Stimulated activated CD8-positive, alpha-beta memory T cell treated with anti-CD3 and anti-CD28 coated beads, Interleukin-4, amount 100 ng/mL, for 48 hours (primary cell): ENCODE data around the gene TAF8.
"Not testable (repeated sequence)": the region's sequence is repeated elsewhere in the genome, so short reads cannot be mapped to it uniquely, and the experiment has no call there.

ENCODE experiments used
- DNase-seq: peaks from one replicate; pipeline ENCODE4 v3.0.0-alpha.2; 2020

The TAF8 gene

DNA sequence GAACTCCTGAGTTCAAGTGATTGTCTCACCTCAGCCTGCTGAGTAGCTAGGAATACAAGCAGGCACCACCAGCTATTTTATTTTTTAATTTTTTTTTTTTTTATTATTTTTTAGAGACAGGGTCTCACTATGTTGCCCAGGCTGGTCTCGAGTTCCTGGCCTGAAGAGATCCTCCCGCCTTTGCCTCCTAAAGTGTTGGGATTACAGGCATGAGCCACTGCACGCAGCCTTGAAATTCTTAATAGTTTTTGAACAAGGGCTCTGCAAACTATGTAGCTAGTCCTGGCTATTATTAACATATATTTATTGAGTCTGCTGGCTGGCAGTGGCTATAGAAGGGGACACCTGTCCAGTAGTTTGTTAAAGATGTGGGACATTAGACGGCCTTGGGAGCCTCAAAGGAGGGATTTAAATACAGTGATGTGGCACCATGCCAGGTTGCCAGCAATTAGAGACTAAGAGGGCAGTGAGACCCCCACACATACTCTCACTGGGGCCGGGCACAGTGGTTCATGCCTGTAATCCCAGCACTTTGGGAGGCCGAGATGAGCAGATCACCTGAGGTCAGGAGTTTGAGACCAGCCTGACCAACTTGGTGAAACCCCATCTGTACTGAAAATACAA is 21.1 kb upstream of the TAF8 start:
- DNase-seq: no peak

- DNase-seq: no peak
Measured at GRCh38 chr6:42029881-42030280, 20.4 kb upstream of the TAF8 start.

DNA sequence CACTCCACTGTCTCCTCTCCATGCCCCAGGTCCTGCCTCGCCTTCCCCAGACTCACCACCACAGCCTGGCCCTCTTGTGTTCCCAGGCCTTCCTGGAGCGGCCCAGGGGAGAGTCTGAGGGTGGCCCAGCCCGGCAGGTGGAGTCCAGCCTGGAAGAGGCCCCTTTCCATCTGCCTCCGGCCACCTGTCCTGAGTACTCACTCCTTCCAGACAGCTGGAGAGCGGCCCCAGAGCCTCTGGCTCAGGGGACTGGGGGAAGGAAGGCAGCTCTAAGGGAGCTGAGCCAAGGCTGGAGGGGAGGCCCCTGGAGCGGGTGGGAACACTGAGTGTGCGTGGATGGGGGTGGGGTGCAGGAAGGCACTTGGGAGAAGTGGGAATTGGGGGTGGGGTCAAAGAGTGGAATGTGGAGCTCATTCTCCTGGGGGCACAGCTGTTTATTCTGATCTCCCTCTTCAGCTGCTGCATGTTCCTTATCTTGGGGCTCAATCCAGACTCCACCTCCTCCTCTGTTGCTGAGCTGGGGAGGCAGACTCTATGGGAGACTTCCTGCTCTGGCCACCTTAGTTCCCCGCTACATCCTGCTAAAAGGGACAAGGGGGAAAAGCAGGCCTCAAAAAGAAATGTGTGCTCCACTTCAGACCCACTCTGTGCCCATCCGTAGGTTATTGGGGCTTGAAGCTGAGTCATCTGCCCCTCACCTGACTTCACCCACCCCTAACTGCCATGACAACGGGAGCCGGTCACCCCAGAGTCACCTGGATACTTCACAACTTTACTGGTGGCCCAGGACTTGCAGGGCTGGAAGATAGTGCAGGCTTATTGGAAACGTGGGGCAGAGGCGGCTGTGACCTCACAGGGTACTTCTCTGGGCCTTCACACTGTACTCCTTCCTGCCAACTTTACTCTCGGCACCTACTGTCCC is 19.5 kb upstream of the TAF8 start:
- peak; percentile 72 for DNase-seq

- DNase-seq: no peak
Measured at GRCh38 chr6:42032366-42032765, 18.0 kb upstream of the TAF8 start.

GRCh38 chr6:42037669-42038068 is 12.7 kb upstream of the TAF8 start:
- DNase-seq: not testable (repeated sequence)

DNA sequence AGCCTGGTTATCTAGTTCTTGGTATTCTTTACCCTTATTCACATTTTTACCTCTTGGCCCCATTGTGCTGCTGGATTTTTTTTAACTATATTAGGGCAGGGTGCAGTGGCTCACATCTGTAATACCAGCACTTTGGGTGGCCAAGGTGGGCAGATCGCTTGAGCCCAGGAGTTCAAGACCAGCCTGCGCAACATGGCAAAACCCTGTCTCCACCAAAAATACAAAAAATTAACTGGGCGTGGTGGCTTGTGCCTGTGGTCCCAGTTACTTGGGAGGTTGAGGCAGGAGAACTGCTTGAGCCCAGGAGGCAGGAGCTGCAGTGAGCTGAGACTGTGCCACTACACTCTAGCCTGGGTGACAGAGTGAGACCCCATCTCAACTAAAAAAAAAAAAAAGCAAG is 12.2 kb upstream of the TAF8 start:
- DNase-seq: peak; percentile 24

GRCh38 chr6:42038811-42039408 is 11.4 kb upstream of the TAF8 start:
- DNase-seq: no peak

- no peak for DNase-seq
Measured at GRCh38 chr6:42040856-42041480, 9.4 kb upstream of the TAF8 start.

DNA sequence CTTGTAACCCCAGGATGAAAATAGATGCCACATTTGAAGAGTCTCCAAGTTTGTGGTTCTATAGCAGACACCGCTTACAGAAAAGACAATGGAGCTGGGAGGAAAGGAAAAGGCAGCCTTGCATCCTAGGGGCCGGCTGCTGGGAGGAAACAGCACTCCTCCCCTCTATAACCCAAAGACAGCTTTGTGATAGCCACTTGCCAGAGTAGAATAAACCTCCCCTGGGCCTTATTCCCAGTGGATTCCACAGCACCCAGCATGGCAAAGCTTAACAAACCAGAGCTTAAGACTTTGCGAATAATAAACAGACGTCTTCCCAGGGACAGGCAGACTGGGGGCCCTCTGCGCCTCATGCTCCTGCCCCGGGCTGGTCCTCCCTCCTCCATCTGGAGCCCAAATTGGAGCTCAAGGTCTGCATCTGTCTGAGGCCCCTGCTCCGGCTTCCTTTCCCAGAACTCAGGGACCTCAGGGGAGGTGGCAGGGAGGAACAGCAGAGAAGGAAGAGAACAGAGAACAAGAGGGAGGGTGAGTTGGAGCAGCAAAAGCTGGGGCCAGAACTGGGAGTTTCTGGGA is 8.8 kb upstream of the TAF8 start:
- DNase-seq: peak; percentile 34

DNA sequence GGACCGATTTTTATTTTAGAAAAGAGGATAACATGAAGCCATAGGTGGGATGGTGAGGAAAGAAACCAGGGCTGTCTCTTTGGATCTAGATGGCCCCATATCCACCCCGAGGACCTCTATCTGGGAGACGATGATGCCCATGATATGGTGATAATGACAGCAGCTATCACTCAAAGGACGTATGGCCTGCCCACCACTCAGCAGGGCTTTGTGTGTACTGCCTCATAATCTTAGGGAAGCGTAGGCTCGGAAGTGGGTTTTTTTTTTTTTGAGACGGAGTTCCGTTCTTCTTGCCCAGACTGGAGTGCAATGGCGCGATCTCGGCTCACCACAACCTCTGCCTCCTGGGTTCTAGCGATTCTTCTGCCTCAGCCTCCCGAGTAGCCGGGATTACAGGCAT is 8.2 kb upstream of the TAF8 start:
- peak; percentile 43 for DNase-seq

DNA sequence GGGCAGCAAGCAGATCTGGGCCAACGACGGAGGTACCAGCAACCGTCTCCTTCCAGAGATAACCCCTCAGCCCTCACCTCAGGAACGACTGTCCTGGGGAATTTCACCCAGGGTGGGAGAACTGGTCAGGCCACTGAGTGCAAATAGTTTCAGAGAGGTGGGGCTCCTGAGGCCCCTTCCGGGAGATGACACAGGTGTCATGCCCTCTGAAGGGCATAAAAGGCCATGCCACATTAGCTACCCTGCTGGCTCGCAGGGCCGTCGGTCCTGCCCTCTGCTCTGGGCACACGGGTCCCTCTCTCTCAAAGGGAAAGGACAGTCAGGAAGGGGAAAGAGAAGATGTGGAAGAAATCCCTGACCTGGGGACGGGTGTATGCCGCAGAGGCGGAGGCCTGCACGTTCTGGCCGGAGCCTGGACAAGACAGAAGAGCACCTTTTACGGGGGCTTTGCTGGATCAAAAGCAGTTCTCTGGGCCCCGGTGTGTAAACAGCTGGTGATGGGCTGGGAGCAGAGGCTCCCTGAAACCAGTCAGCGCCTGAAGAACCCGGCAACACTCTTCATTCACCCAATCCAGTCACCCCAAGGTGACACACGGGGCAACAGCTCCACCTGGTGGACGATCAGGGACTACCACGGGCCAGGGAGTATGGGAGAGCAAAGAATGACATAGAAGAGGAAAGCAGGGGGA is 6.4 kb upstream of the TAF8 start:
- DNase-seq: peak; percentile 98

GRCh38 chr6:42045538-42046460 is 4.5 kb upstream of the TAF8 start:
- peak; percentile 75 for DNase-seq

DNA sequence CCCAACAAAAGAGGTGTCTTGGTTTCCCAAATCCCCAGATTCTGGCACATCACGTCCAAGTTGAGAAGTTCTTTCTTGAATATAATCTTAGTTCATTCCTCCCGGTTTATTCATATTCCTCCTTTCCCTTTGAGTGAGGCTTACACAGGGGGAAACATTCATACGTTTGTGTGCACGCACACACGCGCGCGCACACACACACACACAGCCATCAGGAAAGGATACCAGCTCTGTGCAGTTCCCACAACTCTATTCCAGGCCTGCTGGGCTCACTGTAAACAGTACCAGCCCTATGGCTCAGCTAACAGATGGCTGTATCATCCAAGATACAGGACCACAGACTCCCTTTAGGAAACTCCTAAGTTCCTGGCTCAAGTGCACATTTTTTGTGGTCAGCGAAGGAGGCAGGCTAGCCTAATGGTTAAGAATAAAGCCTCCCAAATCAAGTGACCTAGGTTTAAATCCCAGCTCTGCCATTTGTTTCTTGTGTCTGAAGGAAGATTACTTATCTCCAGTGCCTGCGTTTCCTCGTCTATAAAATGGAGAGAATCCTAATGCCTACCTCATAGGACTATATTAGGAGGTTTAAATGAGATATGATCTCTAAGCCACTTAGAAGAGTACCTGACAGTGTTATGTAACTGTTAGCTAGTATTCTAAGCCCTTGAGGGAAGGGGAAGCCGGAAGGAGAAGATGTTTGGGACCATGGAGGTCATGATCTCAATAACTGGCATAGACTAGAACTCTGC is 3.7 kb upstream of the TAF8 start:
- no peak for DNase-seq

DNA sequence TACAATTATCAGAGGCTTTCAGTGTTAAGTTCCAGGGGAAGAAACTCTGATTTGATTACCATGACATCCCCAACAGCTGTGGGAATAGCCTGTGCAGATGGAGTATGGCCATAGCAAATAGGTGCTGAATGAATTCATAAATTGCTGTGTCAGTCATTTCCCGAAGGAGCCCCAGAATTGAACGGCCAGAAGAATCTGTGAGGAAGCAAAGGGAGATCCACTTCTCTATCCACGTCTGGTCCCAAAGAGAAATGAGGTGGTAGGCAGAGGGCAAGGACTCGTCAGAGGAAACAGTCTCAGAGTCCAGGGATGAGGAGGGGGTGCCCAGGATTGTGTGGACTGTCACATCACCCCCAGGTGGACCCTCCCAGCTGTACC is 3.1 kb upstream of the TAF8 start:
- DNase-seq: no peak

DNA sequence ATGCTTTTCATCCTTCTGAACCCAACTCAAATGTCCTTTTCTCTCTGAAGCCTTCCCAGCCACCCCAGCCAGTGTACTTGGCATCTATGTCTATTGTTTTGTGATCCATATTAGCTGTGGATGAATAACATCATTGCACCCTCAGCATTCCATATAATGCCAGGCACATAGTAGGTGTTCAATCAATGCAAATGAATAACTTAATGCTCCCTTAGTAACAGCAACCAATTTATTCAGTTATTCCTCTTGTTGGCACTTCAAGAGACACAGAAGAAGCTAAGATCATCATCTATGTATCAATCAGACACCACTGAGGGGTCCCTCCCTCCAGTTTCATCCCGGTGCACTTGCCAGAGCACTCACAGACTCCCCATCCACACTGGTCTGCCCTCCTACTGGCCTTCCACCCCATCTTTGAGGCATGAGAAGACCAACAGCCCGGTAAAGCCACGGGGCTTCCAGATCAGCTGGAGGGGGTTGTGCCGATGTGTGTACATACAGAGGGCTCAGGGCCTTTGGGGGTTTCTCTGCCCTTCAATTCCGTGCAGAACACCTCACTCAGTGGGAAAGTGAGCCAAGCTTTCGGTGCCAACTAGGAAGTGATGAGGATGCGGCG is 2.4 kb upstream of the TAF8 start:
- no peak for DNase-seq

GRCh38 chr6:42049116-42049809 is 1.1 kb upstream of the TAF8 start:
- peak; percentile 57 for DNase-seq

DNA sequence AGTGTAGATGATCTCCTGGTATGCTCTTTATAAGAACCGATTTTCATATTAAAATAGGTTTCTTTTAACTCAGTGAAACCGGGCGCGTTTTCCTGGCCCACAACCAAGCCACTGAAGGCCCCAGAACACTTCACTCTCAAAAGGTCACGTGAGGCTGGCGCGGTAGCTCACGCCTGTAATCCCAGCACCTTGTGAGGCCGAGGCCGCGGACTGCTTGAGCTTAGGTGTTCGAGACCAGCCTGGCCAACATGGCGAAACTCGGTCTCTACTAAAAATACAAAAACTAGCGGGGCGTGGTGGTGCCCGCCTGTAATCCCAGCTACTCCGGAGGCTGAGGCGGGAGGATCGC is 402 bp upstream of the TAF8 start:
- peak; percentile 75 for DNase-seq

- DNase-seq: no peak
Measured at GRCh38 chr6:42051268-42051653, 937 bp downstream of the TAF8 start.

GRCh38 chr6:42053601-42054000 is 3.3 kb downstream of the TAF8 start:
- no peak for DNase-seq

DNA sequence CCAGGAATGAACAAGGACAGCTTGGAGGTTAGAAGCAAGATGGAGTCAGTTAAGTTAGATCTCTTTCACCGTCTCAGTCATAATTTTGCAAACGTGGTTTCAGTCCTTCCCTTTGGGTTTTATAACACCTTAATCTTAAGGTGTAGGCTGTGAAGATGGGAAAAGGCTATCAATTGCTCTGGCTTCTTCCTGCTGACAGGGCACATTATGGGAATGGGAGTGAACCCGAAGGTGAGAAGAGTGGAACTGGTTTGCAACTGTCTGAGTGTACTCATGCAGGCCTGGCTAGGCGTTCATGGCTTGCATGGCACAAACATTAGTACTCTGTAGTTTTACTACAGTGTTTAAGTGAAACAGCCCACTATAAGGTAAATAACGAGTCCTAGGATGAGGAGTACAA is 9.4 kb downstream of the TAF8 start:
- no peak for DNase-seq
